Choroid plexus epithelial cell (primary cell): ENCODE data around the gene CFAP77.

ENCODE experiments used
- DNase-seq: peaks from one replicate; pipeline ENCODE4 v3.0.0-alpha.2; 2010; ENCODE audit warnings: low read depth
- H3K4me3 ChIP-seq: 2 replicates; pipeline ENCODE4 v1.5.1; 2011; ENCODE audit warnings: low read depth, mild to moderate bottlenecking, control low read depth, low read length, moderate library complexity
- CTCF ChIP-seq: conservative IDR thresholded peaks from 2 replicates; pipeline ENCODE4 v1.5.1; 2011; ENCODE audit warnings: low read depth, mild to moderate bottlenecking, control low read depth, inconsistent platforms, low read length, moderate library complexity

Gene CFAP77

GRCh38 chr9:132409828-132410528 lies at the start of gene CFAP77:
Gene CFAP77, plus strand, starts transcription at chr9:132410211. Its CDS starts 61 bp downstream, at chr9:132410272.
- peak within 1 kb of the TSS; percentile 62 for H3K4me3 ChIP-seq
- peak; percentile 68 for DNase-seq
- no peak for TF ChIP-seq CTCF

- no peak for DNase-seq
- H3K4me3 ChIP-seq: no peak overlapping the region
- TF ChIP-seq CTCF: no peak
These were observed 45.9 kb upstream of the CFAP77 start for GRCh38 chr9:132364068-132364467.

GRCh38 chr9:132365986-132366385 lies 44.0 kb upstream of the CFAP77 start:
- DNase-seq: no peak
- no peak for TF ChIP-seq CTCF
- H3K4me3 ChIP-seq: no peak overlapping the region

GRCh38 chr9:132366481-132366880 lies 43.5 kb upstream of the CFAP77 start:
- TF ChIP-seq CTCF: no peak
- DNase-seq: no peak

GRCh38 chr9:132367613-132368313 lies 42.2 kb upstream of the CFAP77 start:
- no peak overlapping the region for H3K4me3 ChIP-seq
- no peak for TF ChIP-seq CTCF
- DNase-seq: no peak

More at GRCh38 chr9:132366481-132366880, 43.5 kb upstream of the CFAP77 start:
- H3K4me3 ChIP-seq: no peak overlapping the region

- no peak overlapping the region for H3K4me3 ChIP-seq
- no peak for TF ChIP-seq CTCF
- no peak for DNase-seq
These were observed 40.6 kb upstream of the CFAP77 start for GRCh38 chr9:132369421-132369820.

GRCh38 chr9:132370592-132370991 lies 39.4 kb upstream of the CFAP77 start:
- DNase-seq: no peak
- no peak for TF ChIP-seq CTCF
- H3K4me3 ChIP-seq: no peak overlapping the region
